Measurements from ENCODE around the gene KLF7.

The KLF7 gene

DNA sequence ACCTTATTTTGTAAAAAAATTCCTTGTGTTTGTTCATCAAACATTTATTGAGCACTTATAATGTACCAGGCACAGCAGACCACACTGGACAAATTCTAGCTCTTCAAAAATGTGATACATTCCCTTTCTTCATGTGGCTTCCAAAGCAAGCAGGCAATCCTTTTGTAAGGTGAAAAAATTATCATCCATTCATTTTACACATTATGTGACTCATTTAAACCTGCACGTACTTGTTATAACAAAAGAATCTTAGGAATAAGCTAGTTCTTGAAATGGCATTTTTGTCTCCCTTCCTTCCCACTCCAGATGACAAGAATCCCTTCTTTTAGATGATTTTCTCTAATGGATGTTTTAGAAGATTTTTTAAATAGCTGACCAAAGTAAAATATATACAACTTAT is 104.6 kb downstream of the KLF7 start:
- no peak overlapping the region for H3K9ac ChIP-seq (ENCODE audit: low read depth, low read length)
- TF ChIP-seq CTCF (IDR thresholded peaks at IDR 0.05; ENCODE audit: borderline replicate concordance, extremely low read depth, low read length, poor library complexity, severe bottlenecking) (no peak), EZH2 (IDR thresholded peaks at IDR 0.05; ENCODE audit: borderline replicate concordance, low read depth, low read length, severe bottlenecking) (no peak)
- no peaks in the 10 kb centered on the region for H3K4me1 ChIP-seq (ENCODE audit: insufficient read depth, low read length)
- H3K4me3 ChIP-seq (ENCODE audit: low read depth in 1 of 2, low read length in 2 of 2): no peak overlapping the region
- H3K4me2 ChIP-seq (ENCODE audit: insufficient read depth, low read length): no peak overlapping the region
- H3K27ac ChIP-seq (ENCODE audit: low read length): no peak overlapping the region
- H3K79me2 ChIP-seq (ENCODE audit: insufficient read depth, low read length): no peaks in the 10 kb centered on the region
- no peaks in the 10 kb centered on the region for H3K9me3 ChIP-seq (ENCODE audit: insufficient read depth, low read length, severe bottlenecking)
- ATAC-seq (ENCODE audit: insufficient read depth, low read depth) (no peak), DNase-seq (no peak)
- H3K27me3 ChIP-seq (ENCODE audit: insufficient read depth, low read length, poor library complexity): peaks cover 2% of the 10 kb centered on the region
- H3K36me3 ChIP-seq (ENCODE audit: insufficient read depth, low read length): no peaks in the 10 kb centered on the region
- no peak overlapping the region for H2AFZ ChIP-seq (ENCODE audit: low read depth, low read length)
- H4K20me1 ChIP-seq (ENCODE audit: insufficient read depth, low read length): no peaks in the 10 kb centered on the region

GRCh38 chr2:207055257-207055656 is 110.5 kb downstream of the KLF7 start:
- Histone ChIP-seq H4K20me1 (ENCODE audit: insufficient read depth, low read length) (no peaks in the 10 kb centered on the region), H3K27me3 (ENCODE audit: insufficient read depth, low read length, poor library complexity) (no peaks in the 10 kb centered on the region), H3K4me3 (ENCODE audit: low read depth in 1 of 2, low read length in 2 of 2) (no peak overlapping the region), H3K79me2 (ENCODE audit: insufficient read depth, low read length) (no peaks in the 10 kb centered on the region), H3K4me2 (ENCODE audit: insufficient read depth, low read length) (no peak overlapping the region), H3K9me3 (ENCODE audit: insufficient read depth, low read length, severe bottlenecking) (no peaks in the 10 kb centered on the region), H3K36me3 (ENCODE audit: insufficient read depth, low read length) (no peaks in the 10 kb centered on the region), H3K4me1 (ENCODE audit: insufficient read depth, low read length) (no peaks in the 10 kb centered on the region), H3K27ac (ENCODE audit: low read length) (no peak overlapping the region), H2AFZ (ENCODE audit: low read depth, low read length) (no peak overlapping the region), H3K9ac (ENCODE audit: low read depth, low read length) (no peak overlapping the region)
- ATAC-seq (ENCODE audit: insufficient read depth, low read depth) (no peak), DNase-seq (no peak)
- no peak for TF ChIP-seq CTCF (IDR thresholded peaks at IDR 0.05; ENCODE audit: borderline replicate concordance, extremely low read depth, low read length, poor library complexity, severe bottlenecking)
- no peak for TF ChIP-seq EZH2 (IDR thresholded peaks at IDR 0.05; ENCODE audit: borderline replicate concordance, low read depth, low read length, severe bottlenecking)

DNA sequence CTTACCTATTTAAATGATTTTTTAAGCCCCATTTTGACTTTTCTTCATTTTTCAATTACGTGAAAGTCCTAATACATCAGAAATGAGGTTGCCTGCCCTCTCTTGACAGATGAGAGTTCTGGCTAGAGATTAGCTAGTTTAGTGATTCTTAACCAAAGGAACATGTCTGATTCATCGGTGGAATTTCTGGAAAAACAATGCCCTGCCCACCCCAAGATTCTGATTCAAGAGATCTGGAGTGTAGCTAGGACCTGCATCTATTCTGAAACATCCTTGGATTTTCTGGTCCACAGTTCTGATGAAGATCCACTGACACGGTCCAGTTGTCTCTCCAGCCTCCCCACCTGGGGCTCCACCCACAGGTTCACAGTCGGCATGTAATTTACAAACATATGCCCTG is 111.2 kb downstream of the KLF7 start:
- no peak overlapping the region for H3K4me3 ChIP-seq (ENCODE audit: low read depth in 1 of 2, low read length in 2 of 2)
- H3K27me3 ChIP-seq (ENCODE audit: insufficient read depth, low read length, poor library complexity): no peaks in the 10 kb centered on the region
- H3K27ac ChIP-seq (ENCODE audit: low read length): no peak overlapping the region
- no peaks in the 10 kb centered on the region for H3K4me1 ChIP-seq (ENCODE audit: insufficient read depth, low read length)
- ATAC-seq (ENCODE audit: insufficient read depth, low read depth): no peak
- no peaks in the 10 kb centered on the region for H3K9me3 ChIP-seq (ENCODE audit: insufficient read depth, low read length, severe bottlenecking)
- H2AFZ ChIP-seq (ENCODE audit: low read depth, low read length): no peak overlapping the region
- no peaks in the 10 kb centered on the region for H3K79me2 ChIP-seq (ENCODE audit: insufficient read depth, low read length)
- no peak overlapping the region for H3K9ac ChIP-seq (ENCODE audit: low read depth, low read length)
- no peaks in the 10 kb centered on the region for H3K36me3 ChIP-seq (ENCODE audit: insufficient read depth, low read length)
- H4K20me1 ChIP-seq (ENCODE audit: insufficient read depth, low read length): no peaks in the 10 kb centered on the region
- no peak overlapping the region for H3K4me2 ChIP-seq (ENCODE audit: insufficient read depth, low read length)
- TF ChIP-seq EZH2 (IDR thresholded peaks at IDR 0.05; ENCODE audit: borderline replicate concordance, low read depth, low read length, severe bottlenecking): no peak
- TF ChIP-seq CTCF (IDR thresholded peaks at IDR 0.05; ENCODE audit: borderline replicate concordance, extremely low read depth, low read length, poor library complexity, severe bottlenecking): no peak
- no peak for DNase-seq

All from DND-41 (cell line).